ENCODE results near the gene PPP1R12A. TPM values are rescaled to one million over a fixed set of nuclear protein-coding genes. Genes with fewer than 3 reads are reported as not detected.

The PPP1R12A gene
- total RNA-seq, 3 donors from 2014 or later = 64.8 to 137 (median 134) TPM

DNA sequence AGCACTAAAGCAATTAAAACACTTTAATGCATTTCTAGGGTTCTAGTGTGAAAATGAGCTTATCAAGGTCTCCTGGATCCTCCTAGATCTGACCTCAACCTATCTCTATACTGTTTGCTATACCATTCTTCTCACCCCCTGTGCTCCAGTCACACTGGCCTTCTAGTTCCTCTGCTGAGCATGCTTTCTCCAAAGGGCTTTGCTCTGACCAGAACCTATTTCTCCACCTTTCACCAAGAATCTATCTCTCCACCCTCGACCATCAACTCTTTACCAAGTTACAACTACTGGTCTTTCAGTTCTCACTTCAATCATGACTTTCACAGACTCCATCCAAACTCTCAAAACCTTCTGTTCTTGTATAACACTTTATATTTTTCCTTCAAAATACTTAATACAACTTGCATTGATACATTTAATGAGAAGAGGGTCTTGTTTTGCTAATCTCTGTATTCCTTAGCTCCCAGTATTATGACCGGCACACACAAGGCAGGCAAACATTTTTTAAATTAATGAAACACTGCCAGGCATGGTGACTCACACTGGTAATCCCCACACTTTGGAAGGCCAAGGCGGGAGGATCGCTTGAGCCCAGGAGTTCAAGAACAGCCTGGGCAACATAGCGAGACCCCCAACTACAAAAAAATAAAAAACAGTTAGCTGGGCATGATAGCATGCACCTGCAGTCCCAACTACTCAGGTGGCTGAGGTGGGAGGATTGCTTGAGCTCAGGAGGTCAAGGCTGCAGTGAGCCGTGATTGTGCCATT is 22.8 kb downstream of the PPP1R12A start:
- no peaks in the 10 kb centered on the region for H3K4me1 ChIP-seq
- TF ChIP-seq POLR2AphosphoS5 (IDR thresholded peaks at IDR 0.05) (no peak), POLR2A (IDR thresholded peaks at IDR 0.05) (no peak)
- TF ChIP-seq, protein P1, sequence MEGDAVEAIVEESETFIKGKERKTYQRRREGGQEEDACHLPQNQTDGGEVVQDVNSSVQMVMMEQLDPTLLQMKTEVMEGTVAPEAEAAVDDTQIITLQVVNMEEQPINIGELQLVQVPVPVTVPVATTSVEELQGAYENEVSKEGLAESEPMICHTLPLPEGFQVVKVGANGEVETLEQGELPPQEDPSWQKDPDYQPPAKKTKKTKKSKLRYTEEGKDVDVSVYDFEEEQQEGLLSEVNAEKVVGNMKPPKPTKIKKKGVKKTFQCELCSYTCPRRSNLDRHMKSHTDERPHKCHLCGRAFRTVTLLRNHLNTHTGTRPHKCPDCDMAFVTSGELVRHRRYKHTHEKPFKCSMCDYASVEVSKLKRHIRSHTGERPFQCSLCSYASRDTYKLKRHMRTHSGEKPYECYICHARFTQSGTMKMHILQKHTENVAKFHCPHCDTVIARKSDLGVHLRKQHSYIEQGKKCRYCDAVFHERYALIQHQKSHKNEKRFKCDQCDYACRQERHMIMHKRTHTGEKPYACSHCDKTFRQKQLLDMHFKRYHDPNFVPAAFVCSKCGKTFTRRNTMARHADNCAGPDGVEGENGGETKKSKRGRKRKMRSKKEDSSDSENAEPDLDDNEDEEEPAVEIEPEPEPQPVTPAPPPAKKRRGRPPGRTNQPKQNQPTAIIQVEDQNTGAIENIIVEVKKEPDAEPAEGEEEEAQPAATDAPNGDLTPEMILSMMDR (IDR thresholded peaks at IDR 0.05) = no peak

DNA sequence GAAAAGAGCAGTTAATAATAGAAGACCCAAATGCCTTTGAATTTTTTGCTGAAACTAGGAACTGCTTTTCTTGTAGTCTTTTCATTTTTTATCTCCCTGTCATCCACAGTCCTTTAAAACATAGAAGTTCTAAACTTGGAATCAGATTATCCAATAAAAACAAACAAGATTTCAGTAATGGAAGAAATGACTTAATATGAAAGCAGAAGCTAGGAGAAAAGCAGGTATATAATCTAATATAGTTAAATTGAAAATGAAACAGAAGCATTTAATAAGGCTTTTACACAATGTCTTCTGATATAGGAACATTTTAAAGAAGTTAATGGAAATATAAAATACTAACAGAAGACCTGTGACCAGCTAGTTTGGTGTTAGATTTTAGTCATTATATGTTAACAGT is 26.5 kb downstream of the PPP1R12A start:
- Histone ChIP-seq H3K4me3 (no peak overlapping the region), H3K36me3 (no peaks in the 10 kb centered on the region), H3K9me3 (no peaks in the 10 kb centered on the region), H3K27ac (peak overlapping the region in 1 of 2 donors; percentile 21), H3K27me3 (no peaks in the 10 kb centered on the region), H3K4me1 (no peaks in the 10 kb centered on the region)
- intact Hi-C loops (cut with DNase I; ENCODE audit: low total_unique reads) = no loop called here
- TF ChIP-seq, protein P1 (IDR thresholded peaks at IDR 0.05) = no peak
- TF ChIP-seq POLR2A (IDR thresholded peaks at IDR 0.05) = no peak
- no peak for TF ChIP-seq POLR2AphosphoS5 (IDR thresholded peaks at IDR 0.05)
- no peak for DNase-seq (ENCODE audit: low spot score in 2 of 2)

More for the DNA sequence above, 22.8 kb downstream of the PPP1R12A start:
- Histone ChIP-seq H3K4me3 (no peak overlapping the region), H3K27me3 (no peaks in the 10 kb centered on the region), H3K36me3 (no peaks in the 10 kb centered on the region), H3K9me3 (no peaks in the 10 kb centered on the region), H3K27ac (no peak overlapping the region)
- intact Hi-C loops (cut with DNase I; ENCODE audit: low total_unique reads) = no loop called here
- DNase-seq (ENCODE audit: low spot score in 2 of 2) = no peak

DNA sequence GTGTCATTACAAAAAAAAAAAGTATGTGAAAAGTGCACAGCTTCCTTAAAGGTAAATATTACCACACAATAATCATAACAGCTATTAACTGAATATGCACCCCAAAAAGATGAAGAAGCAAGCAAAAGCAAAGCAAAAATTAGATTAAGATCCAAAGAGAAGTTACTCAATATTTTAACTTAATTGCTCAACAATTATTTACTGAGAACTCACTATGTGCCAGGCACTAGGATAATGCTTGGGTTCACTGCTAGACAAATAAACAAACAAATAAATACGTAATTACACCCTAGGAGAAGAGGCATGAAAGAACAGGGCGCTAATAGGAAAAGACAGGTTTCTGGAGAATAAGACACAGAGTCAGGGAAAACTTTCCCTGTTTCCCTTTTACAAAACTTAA is 33.4 kb downstream of the PPP1R12A start:
- Histone ChIP-seq H3K36me3 (no peaks in the 10 kb centered on the region), H3K9me3 (no peaks in the 10 kb centered on the region), H3K4me3 (no peak overlapping the region), H3K4me1 (no peaks in the 10 kb centered on the region), H3K27me3 (no peaks in the 10 kb centered on the region), H3K27ac (peak overlapping the region in 1 of 2 donors; percentile 22)
- intact Hi-C loops (cut with DNase I; ENCODE audit: low total_unique reads) = no loop called here
- DNase-seq (ENCODE audit: low spot score in 2 of 2) = no peak
- TF ChIP-seq POLR2A (IDR thresholded peaks at IDR 0.05) (no peak), POLR2AphosphoS5 (IDR thresholded peaks at IDR 0.05) (no peak)
- TF ChIP-seq, protein P1 (IDR thresholded peaks at IDR 0.05) = no peak

DNA sequence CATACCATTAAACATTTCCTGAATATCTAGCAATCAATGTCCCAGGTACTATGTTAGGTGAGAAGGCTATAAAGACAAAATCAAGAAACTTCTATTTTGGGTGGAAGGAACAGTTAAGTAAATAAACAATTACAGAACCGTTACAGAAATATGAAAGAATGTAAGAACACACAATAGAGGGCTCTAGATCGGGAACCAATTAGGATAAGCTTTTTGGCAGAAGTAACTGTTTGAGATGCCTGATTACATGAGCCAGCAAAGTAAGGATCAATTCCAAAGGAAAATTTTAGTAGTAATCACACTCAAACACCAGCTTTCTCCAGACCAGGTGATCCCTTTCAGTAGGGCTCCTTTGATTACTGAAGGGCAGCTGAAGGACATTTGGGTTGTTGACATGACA is 33.9 kb downstream of the PPP1R12A start:
- Histone ChIP-seq H3K27ac (peak overlapping the region; percentile 22 to 60), H3K4me1 (no peaks in the 10 kb centered on the region), H3K4me3 (no peak overlapping the region), H3K27me3 (no peaks in the 10 kb centered on the region), H3K9me3 (no peaks in the 10 kb centered on the region), H3K36me3 (no peaks in the 10 kb centered on the region)
- intact Hi-C loops (cut with DNase I; ENCODE audit: low total_unique reads) = no loop called here
- no peak for DNase-seq (ENCODE audit: low spot score in 2 of 2)
- TF ChIP-seq POLR2AphosphoS5 (IDR thresholded peaks at IDR 0.05) = no peak
- TF ChIP-seq, protein P1 (IDR thresholded peaks at IDR 0.05) = no peak
- no peak for TF ChIP-seq POLR2A (IDR thresholded peaks at IDR 0.05)

DNA sequence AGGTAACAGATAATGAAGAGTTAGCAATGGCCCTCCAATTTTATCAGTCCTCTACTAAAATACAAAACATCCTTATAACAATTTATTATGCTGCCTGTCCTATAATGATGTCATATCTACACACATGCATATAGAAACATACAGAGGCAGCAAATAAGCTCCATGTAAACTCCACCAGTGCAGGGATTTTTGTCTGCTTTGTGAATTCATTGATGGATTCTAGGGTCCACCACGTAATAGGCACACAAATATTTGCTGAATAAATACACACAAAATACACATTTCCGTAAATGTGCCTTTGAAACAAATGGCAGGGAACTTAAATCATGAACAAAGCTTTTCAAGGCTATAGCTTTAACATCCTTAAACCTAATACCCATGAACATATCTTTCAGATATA is 34.7 kb downstream of the PPP1R12A start:
- no peaks in the 10 kb centered on the region for H3K4me1 ChIP-seq
- intact Hi-C loops (cut with DNase I; ENCODE audit: low total_unique reads) = no loop called here
- H3K27ac ChIP-seq = no peak overlapping the region
- no peak overlapping the region for H3K4me3 ChIP-seq
- no peaks in the 10 kb centered on the region for H3K36me3 ChIP-seq
- H3K9me3 ChIP-seq = no peaks in the 10 kb centered on the region
- TF ChIP-seq POLR2AphosphoS5 (IDR thresholded peaks at IDR 0.05) = no peak
- no peak for TF ChIP-seq POLR2A (IDR thresholded peaks at IDR 0.05)
- TF ChIP-seq, protein P1 (IDR thresholded peaks at IDR 0.05) = no peak
- no peaks in the 10 kb centered on the region for H3K27me3 ChIP-seq
- no peak for DNase-seq (ENCODE audit: low spot score in 2 of 2)

Measured in breast epithelium (tissue), 4 donors.